ENCODE measurements around the gene GALP.

- no peak for TF ChIP-seq POLR2AphosphoS5 (IDR thresholded peaks at IDR 0.05)
- TF ChIP-seq, protein P1, sequence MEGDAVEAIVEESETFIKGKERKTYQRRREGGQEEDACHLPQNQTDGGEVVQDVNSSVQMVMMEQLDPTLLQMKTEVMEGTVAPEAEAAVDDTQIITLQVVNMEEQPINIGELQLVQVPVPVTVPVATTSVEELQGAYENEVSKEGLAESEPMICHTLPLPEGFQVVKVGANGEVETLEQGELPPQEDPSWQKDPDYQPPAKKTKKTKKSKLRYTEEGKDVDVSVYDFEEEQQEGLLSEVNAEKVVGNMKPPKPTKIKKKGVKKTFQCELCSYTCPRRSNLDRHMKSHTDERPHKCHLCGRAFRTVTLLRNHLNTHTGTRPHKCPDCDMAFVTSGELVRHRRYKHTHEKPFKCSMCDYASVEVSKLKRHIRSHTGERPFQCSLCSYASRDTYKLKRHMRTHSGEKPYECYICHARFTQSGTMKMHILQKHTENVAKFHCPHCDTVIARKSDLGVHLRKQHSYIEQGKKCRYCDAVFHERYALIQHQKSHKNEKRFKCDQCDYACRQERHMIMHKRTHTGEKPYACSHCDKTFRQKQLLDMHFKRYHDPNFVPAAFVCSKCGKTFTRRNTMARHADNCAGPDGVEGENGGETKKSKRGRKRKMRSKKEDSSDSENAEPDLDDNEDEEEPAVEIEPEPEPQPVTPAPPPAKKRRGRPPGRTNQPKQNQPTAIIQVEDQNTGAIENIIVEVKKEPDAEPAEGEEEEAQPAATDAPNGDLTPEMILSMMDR (IDR thresholded peaks at IDR 0.05 in 8 of 11, conservative IDR thresholded peaks at IDR 0.05 in 3 of 11): no peak
- no peak for TF ChIP-seq POLR2A (IDR thresholded peaks at IDR 0.05)
Observed at GRCh38 chr19:56142897-56143434, 32.8 kb upstream of the GALP start.

All from spleen (tissue), 7 donors.